Bronchial epithelial cell (primary cell): ENCODE measurements around the gene ARID5B. TPM values are rescaled to one million over a fixed set of nuclear protein-coding genes. Genes with fewer than 3 reads are reported as not detected.

Source experiments
- DNase-seq: peaks from one replicate; pipeline ENCODE4 v3.0.0-alpha.2; 2010; ENCODE audit warnings: low read depth
- FAIRE-seq: peaks from 2 replicates; lab custom pipeline; 2011; peaks lifted over from hg19 to GRCh38; lab: Jason Lieb, UNC
- H3K27me3 ChIP-seq: 2 replicates; pipeline ENCODE4 v1.5.1; 2011; ENCODE audit warnings: low read length; ENCODE audit not compliant: control insufficient read depth, insufficient read depth
- H3K36me3 ChIP-seq: 2 replicates; pipeline ENCODE4 v1.5.1; 2011; ENCODE audit warnings: low read length; ENCODE audit not compliant: control insufficient read depth, insufficient read depth
- H3K4me3 ChIP-seq: 2 replicates; pipeline ENCODE4 v1.5.1; 2011; ENCODE audit warnings: mild to moderate bottlenecking, low read depth, low read length, control low read depth
- CTCF ChIP-seq: IDR thresholded peaks from 2 replicates; pipeline ENCODE4 v1.5.1; 2011; ENCODE audit warnings: mild to moderate bottlenecking, moderate library complexity, low read length, control low read depth, inconsistent platforms; ENCODE audit not compliant: insufficient read depth, severe bottlenecking
- total RNA-seq: library from RNA; depleted of rRNA; stranded (reverse); fragments of >200 nt; gene quantifications from 2 replicates; pipeline ENCODE4 v1.2.1, GENCODE V29; 2014

Gene ARID5B
- total RNA-seq, 1 donor from 2014 or later: 7.1 TPM

DNA sequence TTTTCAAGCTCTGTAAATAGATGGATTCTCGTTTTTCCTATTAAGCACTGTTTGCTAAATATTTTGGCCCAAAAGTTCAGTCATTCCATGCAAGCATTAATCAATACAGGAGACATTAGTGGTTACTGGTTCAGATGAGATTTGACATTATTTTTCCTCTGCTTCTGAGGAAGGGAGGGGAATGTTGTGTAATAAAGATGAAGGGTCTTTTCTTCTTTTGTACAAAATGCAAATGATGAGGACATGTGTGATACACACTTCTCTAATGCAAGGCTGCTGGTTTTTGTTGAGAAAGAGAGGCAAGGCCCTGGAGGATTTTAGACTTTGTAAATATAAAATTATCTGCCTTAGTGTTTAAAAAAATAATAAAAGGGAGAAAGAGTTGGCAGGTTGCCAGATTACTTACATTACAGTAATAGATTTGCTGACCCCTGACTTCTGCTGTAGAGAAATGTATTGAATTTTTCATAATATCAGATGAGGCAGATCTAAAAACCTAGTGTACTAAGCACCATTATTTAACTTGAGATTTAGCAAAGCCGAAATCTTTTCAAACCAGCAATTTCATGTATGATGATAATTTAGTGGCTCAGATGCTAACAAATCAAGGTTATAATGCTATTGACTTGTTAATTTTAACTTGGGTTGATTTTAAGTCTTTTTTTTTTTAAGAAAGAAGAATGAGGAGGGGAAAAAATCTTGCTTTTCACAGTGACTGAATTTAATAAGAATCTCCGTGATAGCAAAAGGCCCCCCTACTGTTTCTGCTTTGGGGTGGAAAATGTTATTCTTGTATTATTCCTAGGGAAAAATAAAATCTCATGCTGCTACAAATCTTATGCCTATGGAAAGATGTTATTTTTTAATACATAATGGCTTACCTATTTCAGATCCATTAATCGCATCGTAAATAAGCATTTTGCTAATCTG, 180.1 kb downstream of the ARID5B start:
- peaks cover 7% of the 10 kb centered on the region for H3K36me3 ChIP-seq
- TF ChIP-seq CTCF: no peak
- H3K4me3 ChIP-seq: no peak overlapping the region
- DNase-seq (no peak), FAIRE-seq (no peak)
- no peaks in the 10 kb centered on the region for H3K27me3 ChIP-seq

DNA sequence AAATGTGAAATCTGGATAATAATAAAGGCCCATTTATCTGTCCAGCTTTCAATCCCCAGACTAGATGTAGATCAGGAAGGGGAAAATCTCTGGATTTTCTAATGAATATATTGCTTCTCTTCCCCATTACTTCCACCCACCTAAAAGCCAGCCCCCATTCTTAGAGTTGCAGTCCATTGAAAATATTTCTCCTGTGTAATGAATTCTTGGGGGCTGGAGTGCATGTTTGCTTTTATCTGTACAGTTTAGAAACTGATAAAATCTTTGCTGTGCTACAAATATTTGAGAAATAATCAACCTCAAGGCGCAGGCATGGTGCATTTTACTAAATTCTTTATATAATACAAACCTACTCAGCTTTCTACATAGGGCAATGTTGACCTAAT, 180.8 kb downstream of the ARID5B start:
- no peak for FAIRE-seq

GRCh38 chr10:62082729-62083411, 181.4 kb downstream of the ARID5B start:
- FAIRE-seq (no peak), DNase-seq (peak; percentile 64)
- TF ChIP-seq CTCF: no peak
- peaks cover 8% of the 10 kb centered on the region for H3K36me3 ChIP-seq
- no peaks in the 10 kb centered on the region for H3K27me3 ChIP-seq
- H3K4me3 ChIP-seq: no peak overlapping the region

More for the DNA sequence above, 180.8 kb downstream of the ARID5B start:
- H3K36me3 ChIP-seq: peaks cover 8% of the 10 kb centered on the region
- no peak for TF ChIP-seq CTCF
- no peak overlapping the region for H3K4me3 ChIP-seq
- H3K27me3 ChIP-seq: no peaks in the 10 kb centered on the region
- DNase-seq: no peak

DNA sequence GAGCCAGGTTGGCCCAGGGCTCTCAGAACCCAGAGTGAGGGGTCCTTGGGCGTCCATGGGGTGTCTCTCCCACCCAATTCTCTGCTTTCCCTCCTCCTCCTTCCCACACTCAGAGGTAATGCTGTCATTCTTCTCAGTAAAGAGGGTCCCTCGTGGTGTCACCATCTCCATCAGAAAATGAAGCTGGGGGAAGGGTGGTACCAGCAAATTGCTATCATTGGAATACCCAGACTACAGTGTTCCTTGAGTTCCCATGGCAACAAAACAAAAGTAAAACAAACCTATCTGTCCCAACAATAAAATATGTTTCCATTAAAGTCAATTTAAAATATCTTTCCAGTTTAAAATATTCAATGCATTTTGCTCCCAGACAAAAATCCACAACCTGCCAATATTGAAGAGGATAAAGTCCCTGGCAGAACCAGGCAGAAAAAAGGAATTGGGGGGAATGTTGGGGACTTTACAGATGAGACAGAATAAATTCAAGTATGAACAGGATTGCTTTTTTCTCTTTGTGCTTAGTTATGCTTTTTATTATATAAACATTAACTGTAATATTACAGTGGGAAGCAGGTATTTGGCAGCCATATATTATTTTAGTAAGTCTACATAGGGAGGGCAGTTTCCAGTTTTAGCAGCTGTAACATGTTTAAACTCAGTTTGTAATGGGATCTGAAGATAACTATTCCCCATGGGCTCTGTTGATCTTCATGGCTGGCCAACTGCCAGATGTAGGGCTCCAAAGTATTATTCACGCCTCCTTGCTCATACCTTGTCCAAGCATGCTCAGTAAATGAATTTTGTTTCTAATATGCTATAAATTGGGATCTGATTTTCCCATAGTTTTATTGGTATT, 182.1 kb downstream of the ARID5B start:
- no peak overlapping the region for H3K4me3 ChIP-seq
- peaks cover 10% of the 10 kb centered on the region for H3K36me3 ChIP-seq
- no peak for TF ChIP-seq CTCF
- FAIRE-seq (no peak), DNase-seq (peak; percentile 95)
- no peaks in the 10 kb centered on the region for H3K27me3 ChIP-seq

GRCh38 chr10:62084451-62084850, 183.0 kb downstream of the ARID5B start:
- H3K27me3 ChIP-seq: no peaks in the 10 kb centered on the region
- H3K36me3 ChIP-seq: peaks cover 10% of the 10 kb centered on the region
- no peak for TF ChIP-seq CTCF
- DNase-seq: peak; percentile 88
- FAIRE-seq: no peak
- H3K4me3 ChIP-seq: no peak overlapping the region
